Measurements from ENCODE around the gene GALNT14. TPM values are rescaled to one million over a fixed set of nuclear protein-coding genes. Genes with fewer than 3 reads are reported as not detected.

Gene GALNT14
- total and polyA plus RNA-seq, 2 donors (not counting 1 experiment from before 2014, with no cell fraction given), result 3.1 to 6.2 TPM

GRCh38 chr2:31049264-31049663 lies 89.0 kb downstream of the GALNT14 start:
- 96% methylated on average over 3 of the region's 3 CpGs for WGBS (ENCODE audit: insufficient coverage)
- Mint-ChIP-seq H3K4me3 (no peak overlapping the region), H3K9me3 (ENCODE audit: insufficient read depth) (no peaks in the 10 kb centered on the region), H3K27ac (no peak overlapping the region), H3K4me1 (no peaks in the 10 kb centered on the region), H3K27me3 (no peaks in the 10 kb centered on the region)
- ChIA-PET CTCF (no interaction called here), POLR2A (no interaction called here)
- Histone ChIP-seq H4K20me1 (ENCODE audit: control insufficient read depth, insufficient read depth, low read length, poor library complexity, severe bottlenecking) (no peaks in the 10 kb centered on the region), H2AFZ (ENCODE audit: insufficient read depth, low read depth, low read length, poor library complexity, severe bottlenecking) (no peak overlapping the region), H3K4me1 (ENCODE audit: control insufficient read depth in 2 of 2, insufficient read depth in 2 of 2, low read length in 2 of 2) (no peaks in the 10 kb centered on the region), H3K36me3 (replicated peaks in 1 of 2; ENCODE audit: control extremely low read depth in 1 of 2, control insufficient read depth in 1 of 2, extremely low read depth in 1 of 2, insufficient read depth in 2 of 2, low read length in 1 of 2) (no peaks in the 10 kb centered on the region), H3K9ac (ENCODE audit: low read length) (no peak overlapping the region), H3K4me2 (replicated peaks; ENCODE audit: low read depth, low read length, poor library complexity, severe bottlenecking) (no peak overlapping the region), H3K79me2 (ENCODE audit: control insufficient read depth, insufficient read depth, low read length) (no peaks in the 10 kb centered on the region), H3K4me3 (ENCODE audit: control extremely low read depth in 1 of 5, extremely low read depth in 1 of 5, insufficient read depth in 1 of 5, low read depth in 2 of 5, low read length in 4 of 5) (no peak overlapping the region), H3K9me3 (ENCODE audit: control extremely low read depth in 1 of 3, control insufficient read depth in 2 of 3, insufficient read depth in 1 of 3, low read length in 2 of 3) (no peaks in the 10 kb centered on the region), H3K27me3 (replicated peaks in 1 of 4; ENCODE audit: control extremely low read depth in 1 of 4, control insufficient read depth in 3 of 4, insufficient read depth in 4 of 4, low read length in 3 of 4) (no peaks in the 10 kb centered on the region), H3K27ac (ENCODE audit: low read length in 2 of 2) (no peak overlapping the region)
- TF ChIP-seq CTCF (IDR thresholded peaks at IDR 0.05) (no peak), EZH2 (IDR thresholded peaks at IDR 0.05; ENCODE audit: borderline replicate concordance, insufficient read depth, low read depth, low read length, poor library complexity, severe bottlenecking) (no peak)
- intact Hi-C loops (cut with micrococcal nuclease), result no loop called here
- no peak for ATAC-seq (ENCODE audit: low read depth)
- no peak for DNase-seq

- Histone ChIP-seq H3K27ac (ENCODE audit: low read length in 2 of 2) (no peak overlapping the region), H3K9ac (ENCODE audit: low read length) (no peak overlapping the region), H3K79me2 (ENCODE audit: control insufficient read depth, insufficient read depth, low read length) (no peaks in the 10 kb centered on the region), H3K4me3 (ENCODE audit: control extremely low read depth in 1 of 5, extremely low read depth in 1 of 5, insufficient read depth in 1 of 5, low read depth in 2 of 5, low read length in 4 of 5) (no peak overlapping the region), H4K20me1 (ENCODE audit: control insufficient read depth, insufficient read depth, low read length, poor library complexity, severe bottlenecking) (no peaks in the 10 kb centered on the region), H3K36me3 (replicated peaks in 1 of 2; ENCODE audit: control extremely low read depth in 1 of 2, control insufficient read depth in 1 of 2, extremely low read depth in 1 of 2, insufficient read depth in 2 of 2, low read length in 1 of 2) (no peaks in the 10 kb centered on the region), H3K4me1 (ENCODE audit: control insufficient read depth in 2 of 2, insufficient read depth in 2 of 2, low read length in 2 of 2) (no peaks in the 10 kb centered on the region), H3K4me2 (replicated peaks; ENCODE audit: low read depth, low read length, poor library complexity, severe bottlenecking) (no peak overlapping the region), H2AFZ (ENCODE audit: insufficient read depth, low read depth, low read length, poor library complexity, severe bottlenecking) (no peak overlapping the region), H3K9me3 (ENCODE audit: control extremely low read depth in 1 of 3, control insufficient read depth in 2 of 3, insufficient read depth in 1 of 3, low read length in 2 of 3) (no peaks in the 10 kb centered on the region), H3K27me3 (replicated peaks in 1 of 4; ENCODE audit: control extremely low read depth in 1 of 4, control insufficient read depth in 3 of 4, insufficient read depth in 4 of 4, low read length in 3 of 4) (no peaks in the 10 kb centered on the region)
- H3K9me3 Mint-ChIP-seq (ENCODE audit: insufficient read depth), result no peaks in the 10 kb centered on the region
- ChIA-PET CTCF (no interaction called here), POLR2A (no interaction called here)
- H3K4me3 Mint-ChIP-seq, result no peak overlapping the region
- H3K27ac Mint-ChIP-seq, result no peak overlapping the region
- no peaks in the 10 kb centered on the region for H3K4me1 Mint-ChIP-seq
- TF ChIP-seq EZH2 (IDR thresholded peaks at IDR 0.05; ENCODE audit: borderline replicate concordance, insufficient read depth, low read depth, low read length, poor library complexity, severe bottlenecking) (no peak), CTCF (IDR thresholded peaks at IDR 0.05) (no peak)
- no peaks in the 10 kb centered on the region for H3K27me3 Mint-ChIP-seq
- no peak for DNase-seq
- no peak for ATAC-seq (ENCODE audit: low read depth)
- intact Hi-C loops (cut with micrococcal nuclease), result no loop called here
- WGBS (ENCODE audit: insufficient coverage), result 72% methylated on average over 4 of the region's 5 CpGs
Observed at GRCh38 chr2:31047599-31047998, 90.6 kb downstream of the GALNT14 start.

Data from B cell (primary cell).